ENCODE results near the gene ARHGEF7. TPM values are rescaled to one million over a fixed set of nuclear protein-coding genes. Genes with fewer than 3 reads are reported as not detected.
A peak's percentile ranks its signal among the peaks of the same experiment; 100 is the strongest.

The ARHGEF7 gene
- total and polyA plus RNA-seq, 8 donors, result 11.6 to 126 (median 49.7) TPM

- intact Hi-C loops (cut with DNase I; ENCODE audit: low total_unique reads), result no loop called here
- H3K9me3 ChIP-seq, result peaks cover 0 to 5% (median 0%) of the 10 kb centered on the region in 4 donors
- DNase-seq, result no peak
- H3K36me3 ChIP-seq, result no peaks in the 10 kb centered on the region
- H3K4me1 ChIP-seq, result no peaks in the 10 kb centered on the region
- H3K27me3 ChIP-seq, result no peaks in the 10 kb centered on the region
- H3K4me3 ChIP-seq, result no peak overlapping the region
- 68 to 80% (median 78%) methylated on average over 10 to 11 of the region's 11 CpGs for WGBS, 5 donors
- TF ChIP-seq, protein P1, sequence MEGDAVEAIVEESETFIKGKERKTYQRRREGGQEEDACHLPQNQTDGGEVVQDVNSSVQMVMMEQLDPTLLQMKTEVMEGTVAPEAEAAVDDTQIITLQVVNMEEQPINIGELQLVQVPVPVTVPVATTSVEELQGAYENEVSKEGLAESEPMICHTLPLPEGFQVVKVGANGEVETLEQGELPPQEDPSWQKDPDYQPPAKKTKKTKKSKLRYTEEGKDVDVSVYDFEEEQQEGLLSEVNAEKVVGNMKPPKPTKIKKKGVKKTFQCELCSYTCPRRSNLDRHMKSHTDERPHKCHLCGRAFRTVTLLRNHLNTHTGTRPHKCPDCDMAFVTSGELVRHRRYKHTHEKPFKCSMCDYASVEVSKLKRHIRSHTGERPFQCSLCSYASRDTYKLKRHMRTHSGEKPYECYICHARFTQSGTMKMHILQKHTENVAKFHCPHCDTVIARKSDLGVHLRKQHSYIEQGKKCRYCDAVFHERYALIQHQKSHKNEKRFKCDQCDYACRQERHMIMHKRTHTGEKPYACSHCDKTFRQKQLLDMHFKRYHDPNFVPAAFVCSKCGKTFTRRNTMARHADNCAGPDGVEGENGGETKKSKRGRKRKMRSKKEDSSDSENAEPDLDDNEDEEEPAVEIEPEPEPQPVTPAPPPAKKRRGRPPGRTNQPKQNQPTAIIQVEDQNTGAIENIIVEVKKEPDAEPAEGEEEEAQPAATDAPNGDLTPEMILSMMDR (IDR thresholded peaks at IDR 0.05), result no peak
- TF ChIP-seq EP300 (IDR thresholded peaks at IDR 0.05), result no peak
- no peak for TF ChIP-seq POLR2AphosphoS5 (IDR thresholded peaks at IDR 0.05)
- no peak for TF ChIP-seq POLR2A (IDR thresholded peaks at IDR 0.05)
- H3K27ac ChIP-seq, result no peak overlapping the region
Measured at GRCh38 chr13:111343186-111343805, 228.2 kb downstream of the ARHGEF7 start.

DNA sequence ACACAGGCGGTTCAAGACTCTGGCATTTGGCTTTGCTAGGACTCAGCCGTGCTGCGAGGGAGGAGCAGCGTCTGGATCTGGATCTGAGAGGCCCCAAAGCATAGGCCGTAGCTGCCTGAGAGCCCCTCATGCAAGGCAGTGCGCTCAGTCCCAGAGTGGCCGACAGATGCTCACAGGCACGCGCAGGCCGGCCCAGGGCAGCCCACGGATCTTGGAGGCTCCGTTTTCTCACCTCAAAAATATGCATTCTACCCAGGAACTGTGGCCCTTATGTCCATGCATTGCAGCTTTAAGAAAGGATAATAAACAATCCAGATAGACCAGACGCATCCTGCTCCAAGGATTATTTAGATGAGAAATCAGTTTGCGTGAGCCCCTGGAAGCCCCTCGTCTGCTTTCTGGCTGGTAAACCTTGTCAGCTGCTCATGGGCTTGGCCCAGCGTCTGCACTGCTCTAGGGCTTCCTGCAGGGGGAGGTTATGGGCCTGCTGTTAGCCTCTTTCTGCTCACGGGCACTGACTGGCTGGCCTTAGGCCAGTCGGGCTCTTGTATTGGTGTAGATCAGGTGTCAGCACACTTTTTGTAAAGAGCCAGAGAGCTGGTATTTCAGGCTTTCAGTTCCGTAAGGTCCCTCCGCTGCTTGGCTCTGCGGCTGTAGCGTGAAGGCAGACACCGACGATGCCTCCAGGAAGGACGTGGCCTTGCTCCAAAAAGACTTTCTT is 229.5 kb downstream of the ARHGEF7 start:
- no peaks in the 10 kb centered on the region for H3K27me3 ChIP-seq
- intact Hi-C loops (cut with DNase I; ENCODE audit: low total_unique reads), result no loop called here
- H3K36me3 ChIP-seq, result no peaks in the 10 kb centered on the region
- DNase-seq, result peak; percentile 58 to 63
- TF ChIP-seq, protein P1 (IDR thresholded peaks at IDR 0.05), result peak in 2 of 7 experiments; percentile 9 to 33
- no peak for TF ChIP-seq POLR2AphosphoS5 (IDR thresholded peaks at IDR 0.05)
- H3K4me3 ChIP-seq, result no peak overlapping the region
- no peaks in the 10 kb centered on the region for H3K9me3 ChIP-seq
- 58 to 70% (median 68%) methylated on average over 19 to 25 of the region's 25 CpGs for WGBS, 5 donors
- no peaks in the 10 kb centered on the region for H3K4me1 ChIP-seq
- no peak overlapping the region for H3K27ac ChIP-seq

GRCh38 chr13:111345682-111346081 is 230.6 kb downstream of the ARHGEF7 start:
- H3K4me1 ChIP-seq, result no peaks in the 10 kb centered on the region
- WGBS, 5 donors, result 86 to 95% (median 90%) methylated on average over 11 of the region's 11 CpGs

DNA sequence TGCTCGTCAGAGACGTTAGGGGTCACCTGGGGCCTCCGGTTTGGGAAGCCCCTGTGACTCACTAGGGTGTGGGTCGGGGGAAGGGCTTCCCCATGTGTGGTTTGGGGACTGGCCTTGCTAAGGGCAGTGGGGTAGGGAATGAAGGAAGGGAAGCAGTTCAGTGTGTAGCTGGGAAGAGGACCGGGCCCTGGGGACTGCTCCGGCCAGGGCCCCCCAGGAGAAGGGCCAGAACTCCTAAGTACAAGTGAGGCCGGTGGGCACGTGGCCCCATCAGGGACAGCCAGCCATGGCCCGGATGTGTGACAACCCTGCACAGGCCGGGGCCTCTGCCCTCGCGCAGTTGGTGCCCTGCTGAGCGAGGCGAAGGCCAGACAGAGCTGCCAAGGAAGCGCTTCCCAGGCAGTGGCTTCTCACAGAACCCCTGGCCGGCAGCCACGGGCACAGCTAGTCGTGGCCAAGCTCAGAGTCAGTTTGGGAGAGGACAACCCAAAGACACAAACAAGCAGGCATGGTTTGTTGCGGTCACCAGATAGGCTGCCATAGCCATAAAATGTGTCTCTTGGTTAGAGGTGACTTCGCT is 231.1 kb downstream of the ARHGEF7 start:
- 82 to 92% (median 90%) methylated on average over 11 to 20 of the region's 20 CpGs for WGBS, 5 donors
- intact Hi-C loops (cut with DNase I; ENCODE audit: low total_unique reads), result no loop called here
- DNase-seq, result no peak

More at GRCh38 chr13:111345682-111346081, 230.6 kb downstream of the ARHGEF7 start:
- H3K27ac ChIP-seq, result no peak overlapping the region
- no peaks in the 10 kb centered on the region for H3K9me3 ChIP-seq
- intact Hi-C loops (cut with DNase I; ENCODE audit: low total_unique reads), result no loop called here
- no peak for DNase-seq
- H3K36me3 ChIP-seq, result no peaks in the 10 kb centered on the region
- no peaks in the 10 kb centered on the region for H3K27me3 ChIP-seq
- no peak for TF ChIP-seq POLR2A (IDR thresholded peaks at IDR 0.05)
- TF ChIP-seq EP300 (IDR thresholded peaks at IDR 0.05), result no peak
- TF ChIP-seq, protein P1 (IDR thresholded peaks at IDR 0.05), result no peak
- TF ChIP-seq POLR2AphosphoS5 (IDR thresholded peaks at IDR 0.05), result no peak
- no peak overlapping the region for H3K4me3 ChIP-seq

More for the DNA sequence above, 231.1 kb downstream of the ARHGEF7 start:
- H3K4me3 ChIP-seq, result no peak overlapping the region
- H3K9me3 ChIP-seq, result no peaks in the 10 kb centered on the region
- H3K27ac ChIP-seq, result no peak overlapping the region
- no peaks in the 10 kb centered on the region for H3K27me3 ChIP-seq
- no peak for TF ChIP-seq POLR2AphosphoS5 (IDR thresholded peaks at IDR 0.05)
- TF ChIP-seq EP300 (IDR thresholded peaks at IDR 0.05), result no peak
- TF ChIP-seq, protein P1 (IDR thresholded peaks at IDR 0.05), result no peak
- no peak for TF ChIP-seq POLR2A (IDR thresholded peaks at IDR 0.05)
- H3K4me1 ChIP-seq, result no peaks in the 10 kb centered on the region
- no peaks in the 10 kb centered on the region for H3K36me3 ChIP-seq

Measured in stomach (tissue), 9 donors.